CD14-positive monocyte (primary cell): Measurements from ENCODE around the gene PTAFR. TPM values are rescaled to one million over a fixed set of nuclear protein-coding genes. Genes with fewer than 3 reads are reported as not detected.
A peak's percentile ranks its signal among the peaks of the same experiment; 100 is the strongest.

Experiments
- DNase-seq, 3 donors: peaks; one replicate each; pipeline ENCODE4 v3.0.0-alpha.2; 2011 to 2022
- H2AFZ ChIP-seq: 2 replicates; pipeline ENCODE4 v1.6.0; 2012; ENCODE audit warnings: mild to moderate bottlenecking, low read depth, low read length, inconsistent platforms; ENCODE audit not compliant: insufficient read depth, poor library complexity, severe bottlenecking
- H3K27ac ChIP-seq, 2 donors: 1 replicate in 1 of 2; 2 replicates in 1 of 2; pipeline ENCODE4 v1.5.1; 2012 to 2013; ENCODE audit warnings: low read length in 2 of 2, control low read depth in 1 of 2, inconsistent platforms in 1 of 2, low read depth in 1 of 2, mild to moderate bottlenecking in 1 of 2
- H3K27me3 ChIP-seq, 2 donors: one replicate each; pipeline versions ENCODE4 v1.6.0 to v1.6.1; 2011 to 2013; ENCODE audit warnings: low read length in 2 of 2; ENCODE audit not compliant: control insufficient read depth in 2 of 2, insufficient read depth in 2 of 2
- H3K36me3 ChIP-seq, 2 donors: replicated peaks in 1 of 2; 1 replicate in 1 of 2; 2 replicates in 1 of 2; pipeline versions ENCODE4 v1.5.1 to v1.6.1; 2012 to 2013; ENCODE audit warnings: low read length in 2 of 2, control low read depth in 1 of 2, inconsistent platforms in 1 of 2, mild to moderate bottlenecking in 1 of 2; ENCODE audit not compliant: insufficient read depth in 2 of 2, control insufficient read depth in 1 of 2
- H3K4me1 ChIP-seq, 2 donors: 1 replicate in 1 of 2; 2 replicates in 1 of 2; pipeline versions ENCODE4 v1.5.1 to v1.6.1; 2012 to 2013; ENCODE audit warnings: low read length in 2 of 2, control low read depth in 1 of 2, inconsistent platforms in 1 of 2, mild to moderate bottlenecking in 1 of 2, moderate library complexity in 1 of 2; ENCODE audit not compliant: insufficient read depth in 2 of 2, control insufficient read depth in 1 of 2
- H3K4me2 ChIP-seq: replicated peaks from 2 replicates; pipeline ENCODE3; 2012; ENCODE audit warnings: low read length, moderate library complexity, mild to moderate bottlenecking; ENCODE audit not compliant: poor library complexity, severe bottlenecking; ENCODE audit errors: extremely low read depth
- H3K4me3 ChIP-seq, 3 experiments: fragments of 200-600 bp in 1 of 3; sonication (generic) in 1 of 3; replicated peaks in 1 of 3; 1 replicate in 2 of 3; 2 replicates in 1 of 3; pipeline ENCODE4 v1.5.1; 2011 to 2013; ENCODE audit warnings: low read length in 3 of 3, mild to moderate bottlenecking in 3 of 3, control low read depth in 2 of 3, low read depth in 2 of 3, inconsistent platforms in 1 of 3, moderate library complexity in 1 of 3
- H3K79me2 ChIP-seq: 2 replicates; pipeline ENCODE4 v1.6.0; 2012; ENCODE audit warnings: mild to moderate bottlenecking, control low read depth, inconsistent platforms, low read length, moderate library complexity; ENCODE audit not compliant: insufficient read depth
- H3K9ac ChIP-seq: 2 replicates; pipeline ENCODE4 v1.6.0; 2017; ENCODE audit warnings: low read length, mild to moderate bottlenecking; ENCODE audit not compliant: insufficient read depth, poor library complexity, severe bottlenecking
- H3K9me3 ChIP-seq, 2 donors: replicated peaks in 1 of 2; 1 replicate in 1 of 2; 2 replicates in 1 of 2; pipeline versions ENCODE4 v1.5.1 to v1.6.1; 2012 to 2013; ENCODE audit warnings: low read length in 2 of 2, control low read depth in 1 of 2; ENCODE audit not compliant: control insufficient read depth in 1 of 2, insufficient read depth in 1 of 2
- H4K20me1 ChIP-seq: 2 replicates; pipeline ENCODE4 v1.6.0; 2012; ENCODE audit warnings: mild to moderate bottlenecking, low read length, control low read depth, moderate library complexity; ENCODE audit not compliant: insufficient read depth
- H3K27ac Mint-ChIP-seq, 7 donors: one replicate each; pipeline ENCODE4 v1.8.0; 2020; ENCODE audit warnings: mild to moderate bottlenecking in 7 of 7, mixed read lengths in 7 of 7, moderate library complexity in 6 of 7, inconsistent platforms in 2 of 7
- H3K27me3 Mint-ChIP-seq, 3 donors: one replicate each; pipeline ENCODE4 v1.8.0; 2021 to 2022; ENCODE audit warnings: low read depth in 3 of 3, mild to moderate bottlenecking in 3 of 3, mixed read lengths in 3 of 3, moderate library complexity in 3 of 3, inconsistent platforms in 1 of 3
- H3K36me3 Mint-ChIP-seq, 2 donors: one replicate each; pipeline ENCODE4 v1.8.0; 2020; ENCODE audit warnings: mixed read lengths in 2 of 2, inconsistent platforms in 1 of 2, mild to moderate bottlenecking in 1 of 2
- H3K4me1 Mint-ChIP-seq: one replicate; pipeline ENCODE4 v1.8.0; 2020; ENCODE audit warnings: mild to moderate bottlenecking, mixed read lengths
- H3K4me3 Mint-ChIP-seq, 2 donors: one replicate each; pipeline ENCODE4 v1.8.0; 2020; ENCODE audit warnings: mild to moderate bottlenecking in 2 of 2, mixed read lengths in 2 of 2, moderate library complexity in 1 of 2
- H3K9me3 Mint-ChIP-seq, 7 donors: one replicate each; pipeline ENCODE4 v1.8.0; 2020 to 2022; ENCODE audit warnings: mixed read lengths in 7 of 7, mild to moderate bottlenecking in 6 of 7, moderate library complexity in 6 of 7, inconsistent platforms in 2 of 7
- CTCF ChIP-seq: fragments of 200-600 bp; IDR thresholded peaks from one replicate; pipeline ENCODE4 v1.8.0; 2022; ENCODE audit warnings: antibody characterized with exemption, mild to moderate bottlenecking
- WGBS: methylation state at CpG from one replicate; pipeline ENCODE4 v1.1.5; 2013; ENCODE audit warnings: missing lambda C conversion rate; ENCODE audit not compliant: insufficient coverage; 5-methylcytosine and 5-hydroxymethylcytosine counted together
- intact Hi-C, 2 donors: fragments of 100-400 bp; cut with micrococcal nuclease; formaldehyde crosslinking; loops; one replicate each; pipeline versions ENCODE4 v1.15.0 to v1.15.1; 2023
- polyA plus RNA-seq, 3 donors: library from polyadenylated mRNA; depleted of rRNA in 1 of 3; unstranded in 2 of 3; stranded (reverse) in 1 of 3; fragments of 300-500 nt in 2 of 3; fragments of >200 nt in 1 of 3; fragmentation: Illumina TruSeq in 2 of 3; gene quantifications; 1 replicate in 2 of 3; 2 replicates in 1 of 3; pipeline ENCODE4 v1.2.3, GENCODE V29; 2012 to 2021

Gene PTAFR
- polyA plus RNA-seq, 3 donors, result 115 to 347 (median 331) TPM

GRCh38 chr1:28156821-28157220 lies 19.7 kb downstream of the PTAFR start:
- Histone ChIP-seq H3K9ac (no peak overlapping the region), H3K4me3 (peak overlapping the region in 1 of 3 experiments; percentile 46), H3K27me3 (no peaks in the 10 kb centered on the region), H3K4me2 (peak overlapping the region; percentile 66), H3K27ac (peak overlapping the region; percentile 75 to 76), H3K4me1 (peaks cover 92 to 98% of the 10 kb centered on the region in 2 donors), H3K36me3 (peaks cover 13 to 25% of the 10 kb centered on the region in 2 donors), H2AFZ (no peak overlapping the region), H4K20me1 (peaks cover 54% of the 10 kb centered on the region), H3K79me2 (peaks cover 100% of the 10 kb centered on the region), H3K9me3 (no peaks in the 10 kb centered on the region)
- Mint-ChIP-seq H3K36me3 (peaks cover 43 to 78% of the 10 kb centered on the region in 2 donors), H3K27ac (peak overlapping the region; percentile 81 to 97 (median 87)), H3K4me1 (peaks cover 87% of the 10 kb centered on the region), H3K4me3 (peak overlapping the region; percentile 56 to 63), H3K27me3 (no peaks in the 10 kb centered on the region), H3K9me3 (peaks cover 0 to 3% (median 0%) of the 10 kb centered on the region in 7 donors)
- TF ChIP-seq CTCF, result no peak
- WGBS, result 0% methylated on average over 1 of the region's 4 CpGs
- intact Hi-C loops, result loop anchor here (5.0 kb wide), 1 partner anchor 65 kb away; no protein-coding TSS in a partner anchor
- DNase-seq, result peak; percentile 71 to 78 (median 77)

- peaks cover 22 to 37% of the 10 kb centered on the region in 2 donors for H3K36me3 ChIP-seq
- H3K79me2 ChIP-seq, result peaks cover 100% of the 10 kb centered on the region
- H3K27ac ChIP-seq, result peak overlapping the region; percentile 68 to 75
- no peaks in the 10 kb centered on the region for H3K9me3 ChIP-seq
- no peak overlapping the region for H3K9ac ChIP-seq
- Mint-ChIP-seq H3K27ac (peak overlapping the region; percentile 80 to 97 (median 90)), H3K27me3 (no peaks in the 10 kb centered on the region), H3K4me1 (peaks cover 75% of the 10 kb centered on the region), H3K9me3 (peaks cover 0 to 3% (median 0%) of the 10 kb centered on the region in 7 donors), H3K4me3 (no peak overlapping the region), H3K36me3 (peaks cover 48 to 81% of the 10 kb centered on the region in 2 donors)
- H3K4me1 ChIP-seq, result peaks cover 80 to 86% of the 10 kb centered on the region in 2 donors
- intact Hi-C loops, result loop anchor here (5.0 kb wide), 1 partner anchor 63 kb away; no protein-coding TSS in a partner anchor
- DNase-seq, result no peak
- H3K4me3 ChIP-seq, result no peak overlapping the region
- H3K27me3 ChIP-seq, result no peaks in the 10 kb centered on the region
- WGBS, result 100% methylated on average over 3 of the region's 4 CpGs
- peaks cover 54% of the 10 kb centered on the region for H4K20me1 ChIP-seq
- H2AFZ ChIP-seq, result no peak overlapping the region
- TF ChIP-seq CTCF, result no peak
- no peak overlapping the region for H3K4me2 ChIP-seq
Observed at GRCh38 chr1:28155628-28156027, 20.9 kb downstream of the PTAFR start.
